IMR-90 (cell line): ENCODE data around the gene REV3L. TPM values are rescaled to one million over a fixed set of nuclear protein-coding genes. Genes with fewer than 3 reads are reported as not detected.
A peak's percentile ranks its signal among the peaks of the same experiment; 100 is the strongest.

ENCODE experiments used
- ATAC-seq: fragments of 200-7000 bp; cut with Tn5 transposase; 2 replicates; pipeline ENCODE4 v1.9.1; 2020; ENCODE audit warnings: low read depth, mild to moderate bottlenecking, moderate library complexity
- BruUV-seq: library from RNA; stranded (reverse); fragments of 400-500 nt; replicated peaks from 2 replicates; lab custom pipeline; 2021; lab: Mats Ljungman, UMichigan
- CTCF ChIA-PET: fragments of 300-600 bp; formaldehyde crosslinking; extraction: SDS; loops from one replicate; lab custom pipeline; 2021; ENCODE audit warnings: antibody characterized with exemption; lab: Yijun Ruan, JAX
- POLR2A ChIA-PET: fragments of 300-600 bp; sonication (Branson Sonifier 250); formaldehyde crosslinking; loops from one replicate; lab custom pipeline; 2022; ENCODE audit warnings: antibody characterized with exemption; ENCODE audit not compliant: unreplicated experiment; lab: Charles Lee
- DNase-seq: peaks from one replicate; pipeline ENCODE4 v3.0.0; 2013
- H2AFZ ChIP-seq: replicated peaks from 2 replicates; pipeline ENCODE3; 2013; ENCODE audit warnings: low read length, mild to moderate bottlenecking; ENCODE audit not compliant: poor library complexity
- H2AK5ac ChIP-seq: 2 replicates; pipeline ENCODE4 v1.6.1; 2013; ENCODE audit warnings: low read depth, low read length, inconsistent platforms
- H2AK9ac ChIP-seq: replicated peaks from 2 replicates; pipeline ENCODE3; 2013; ENCODE audit warnings: mild to moderate bottlenecking, low read depth, low read length, moderate library complexity; ENCODE audit not compliant: poor library complexity
- H2BK120ac ChIP-seq: 2 replicates; pipeline ENCODE4 v1.6.1; 2013; ENCODE audit warnings: low read depth, low read length, inconsistent platforms
- H2BK15ac ChIP-seq: 3 replicates; pipeline ENCODE4 v1.6.1; 2013; ENCODE audit warnings: low read depth, low read length, inconsistent platforms
- H2BK20ac ChIP-seq: 2 replicates; pipeline ENCODE4 v1.6.1; 2013; ENCODE audit warnings: low read depth, mild to moderate bottlenecking, inconsistent platforms, low read length, moderate library complexity
- H2BK5ac ChIP-seq: 2 replicates; pipeline ENCODE4 v1.6.1; 2013; ENCODE audit warnings: mild to moderate bottlenecking, low read depth, low read length, inconsistent platforms; ENCODE audit not compliant: poor library complexity, severe bottlenecking
- H3K14ac ChIP-seq: replicated peaks from 2 replicates; pipeline ENCODE4 v1.6.1; 2013; ENCODE audit warnings: low read depth, low read length, inconsistent platforms
- H3K18ac ChIP-seq: 2 replicates; pipeline ENCODE4 v1.6.1; 2013; ENCODE audit warnings: low read depth, low read length, control low read depth
- H3K23ac ChIP-seq: 2 replicates; pipeline ENCODE4 v1.6.1; 2013; ENCODE audit warnings: low read depth, low read length, inconsistent platforms
- H3K27ac ChIP-seq: 2 replicates; pipeline ENCODE4 v1.5.1; 2013; ENCODE audit warnings: mild to moderate bottlenecking, control low read depth, low read length; ENCODE audit not compliant: insufficient read depth
- H3K27me3 ChIP-seq: 2 replicates; pipeline ENCODE4 v1.6.1; 2013; ENCODE audit warnings: low read length; ENCODE audit not compliant: control insufficient read depth, insufficient read depth
- H3K36me3 ChIP-seq: 2 replicates; pipeline ENCODE4 v1.6.1; 2013; ENCODE audit warnings: low read length, mixed read lengths; ENCODE audit not compliant: control insufficient read depth, insufficient read depth
- H3K4ac ChIP-seq: 2 replicates; pipeline ENCODE4 v1.6.1; 2013; ENCODE audit warnings: low read depth, low read length, inconsistent platforms
- H3K4me1 ChIP-seq: 2 replicates; pipeline ENCODE4 v1.6.1; 2013; ENCODE audit warnings: low read length, mixed read lengths; ENCODE audit not compliant: control insufficient read depth, insufficient read depth
- H3K4me2 ChIP-seq: 2 replicates; pipeline ENCODE4 v1.6.1; 2013; ENCODE audit warnings: low read depth, mild to moderate bottlenecking, control low read depth, low read length, moderate library complexity
- H3K4me3 ChIP-seq: 2 replicates; pipeline ENCODE4 v1.5.1; 2013; ENCODE audit warnings: low read depth, mild to moderate bottlenecking, control low read depth, low read length, moderate library complexity; ENCODE audit not compliant: insufficient read depth
- H3K56ac ChIP-seq: 2 replicates; pipeline ENCODE4 v1.6.1; 2013; ENCODE audit warnings: low read length, inconsistent platforms; ENCODE audit not compliant: insufficient read depth; ENCODE audit errors: extremely low read depth
- H3K79me1 ChIP-seq, 2 experiments: 2 replicates each; pipeline ENCODE4 v1.6.1; 2013; ENCODE audit warnings: low read length in 2 of 2, inconsistent platforms in 1 of 2, low read depth in 1 of 2
- H3K9ac ChIP-seq: 2 replicates; pipeline ENCODE4 v1.6.1; 2013; ENCODE audit warnings: low read depth, low read length, control low read depth
- H3K9me1 ChIP-seq: 2 replicates; pipeline ENCODE4 v1.6.1; 2013; ENCODE audit warnings: low read length, inconsistent platforms; ENCODE audit not compliant: insufficient read depth
- H3K9me3 ChIP-seq: 2 replicates; pipeline ENCODE4 v1.6.1; 2013; ENCODE audit warnings: low read length; ENCODE audit not compliant: control insufficient read depth, insufficient read depth
- H4K20me1 ChIP-seq: 2 replicates; pipeline ENCODE4 v1.6.1; 2013; ENCODE audit warnings: low read length, inconsistent platforms; ENCODE audit not compliant: insufficient read depth
- H4K5ac ChIP-seq: 2 replicates; pipeline ENCODE4 v1.6.1; 2013; ENCODE audit warnings: mild to moderate bottlenecking, low read depth, low read length, control low read depth
- H4K8ac ChIP-seq, 2 experiments: 2 replicates each; pipeline ENCODE4 v1.6.1; 2013; ENCODE audit warnings: low read depth in 2 of 2, low read length in 2 of 2, control low read depth in 1 of 2, inconsistent platforms in 1 of 2
- H4K91ac ChIP-seq: 2 replicates; pipeline ENCODE4 v1.6.1; 2013; ENCODE audit warnings: low read depth, low read length, inconsistent platforms; ENCODE audit not compliant: insufficient read depth
- BHLHE40 ChIP-seq: fragments of 150-350 bp; IDR thresholded peaks from 2 replicates; pipeline ENCODE4 v1.6.1; 2016; ENCODE audit warnings: mild to moderate bottlenecking, low read depth, low read length
- CEBPB ChIP-seq: IDR thresholded peaks from 2 replicates; pipeline ENCODE4 v1.6.1; 2012; ENCODE audit warnings: low read depth, low read length, improper control_type of control experiment
- CTCF ChIP-seq: conservative IDR thresholded peaks from 2 replicates; pipeline ENCODE4 v1.5.1; 2012; ENCODE audit warnings: mild to moderate bottlenecking, low read depth, low read length, improper control_type of control experiment
- MAZ ChIP-seq: IDR thresholded peaks from 2 replicates; pipeline ENCODE4 v1.6.1; 2012; ENCODE audit warnings: low read depth, mild to moderate bottlenecking, low read length, improper control_type of control experiment, moderate library complexity, borderline replicate concordance
- POLR2A ChIP-seq: IDR thresholded peaks from 2 replicates; pipeline ENCODE4 v1.6.1; 2012; ENCODE audit warnings: mild to moderate bottlenecking, low read depth, low read length
- RAD21 ChIP-seq: IDR thresholded peaks from 2 replicates; pipeline ENCODE4 v1.6.1; 2012; ENCODE audit warnings: low read length, improper control_type of control experiment
- RFX5 ChIP-seq: IDR thresholded peaks from 2 replicates; pipeline ENCODE4 v1.8.0; 2012; ENCODE audit warnings: low read depth, mild to moderate bottlenecking, low read length, moderate library complexity
- SMC3 ChIP-seq: fragments of 150-350 bp; IDR thresholded peaks from 2 replicates; pipeline ENCODE4 v1.6.1; 2016; ENCODE audit warnings: low read depth, mild to moderate bottlenecking, antibody characterized with exemption, low read length, moderate library complexity
- WGBS, 2 experiments: methylation state at CpG; one replicate each; pipeline versions ENCODE4 v1.1.5 to v1.1.7; 2013; ENCODE audit warnings: missing lambda C conversion rate in 2 of 2; ENCODE audit not compliant: insufficient read length in 1 of 2; ENCODE audit errors: extremely low coverage in 2 of 2; 5-methylcytosine and 5-hydroxymethylcytosine counted together
- dilution Hi-C: fragments of 300-500 bp; cut with HindIII; formaldehyde crosslinking; loops from one replicate; pipeline ENCODE4 v1.14.3; 2018; ENCODE audit warnings: low sequenced_read_pairs; ENCODE audit not compliant: unreplicated experiment
- in situ Hi-C: fragments of 300-500 bp; cut with MboI; formaldehyde crosslinking; loops from 3 replicates; pipeline ENCODE4 v1.14.3; 2019; ENCODE audit warnings: low sequenced_read_pairs, inconsistent platforms, mixed read lengths
- intact Hi-C: fragments of 100-400 bp; cut with micrococcal nuclease; formaldehyde crosslinking; loops from 2 replicates; pipeline ENCODE4 v1.10.0; 2022
- polyA plus RNA-seq, 3 experiments: library from polyadenylated mRNA; depleted of rRNA; stranded (reverse); fragments of >200 nt; gene quantifications; 2 replicates each; pipeline ENCODE4 v1.2.3, GENCODE V29; 2012; ENCODE audit warnings: low replicate concordance in 1 of 3
- total RNA-seq: library from RNA; depleted of rRNA; stranded (reverse); fragments of >200 nt; gene quantifications from 2 replicates; pipeline ENCODE4 v1.2.3, GENCODE V29; 2012
- TF ChIP-seq, protein P1 (sequence below): fragments of 150-350 bp; IDR thresholded peaks from 2 replicates; pipeline ENCODE4 v1.6.1; 2017; ENCODE audit warnings: mild to moderate bottlenecking, antibody characterized with exemption, low read length, low read depth

The REV3L gene
- total and polyA plus RNA-seq, 2 of the 4 experiments (the other 2 are of a cell fraction), result 7.4 to 15.4 TPM

- TF ChIP-seq RAD21 (no peak; the same call in 1 of the 2 replicates), CEBPB (no peak), POLR2A (peak; percentile 97), SMC3 (0 out of 2 replicates have a peak, but pooled peaks have one; percentile 3), BHLHE40 (peak; percentile 69), MAZ (peak; percentile 85; the same call in 1 of the 2 replicates), RFX5 (no peak), CTCF (0 out of 2 replicates have a peak, but pooled peaks have one; percentile 3)
- TF ChIP-seq, protein P1, sequence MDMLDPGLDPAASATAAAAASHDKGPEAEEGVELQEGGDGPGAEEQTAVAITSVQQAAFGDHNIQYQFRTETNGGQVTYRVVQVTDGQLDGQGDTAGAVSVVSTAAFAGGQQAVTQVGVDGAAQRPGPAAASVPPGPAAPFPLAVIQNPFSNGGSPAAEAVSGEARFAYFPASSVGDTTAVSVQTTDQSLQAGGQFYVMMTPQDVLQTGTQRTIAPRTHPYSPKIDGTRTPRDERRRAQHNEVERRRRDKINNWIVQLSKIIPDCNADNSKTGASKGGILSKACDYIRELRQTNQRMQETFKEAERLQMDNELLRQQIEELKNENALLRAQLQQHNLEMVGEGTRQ, result peak; percentile 50; the same call in 1 of the 2 replicates
- peaks cover 12% of the 10 kb centered on the region; the same call in 1 of the 2 replicates for H3K9me1 ChIP-seq
- peak overlapping the region; percentile 64 for H3K9ac ChIP-seq
- no peaks in the 10 kb centered on the region for H3K36me3 ChIP-seq
- WGBS, 2 experiments, result 1% methylated on average over 30 of the region's 66 CpGs; no CpG with 5 or more reads in 1 of the 2 experiments
- peak overlapping the region; percentile 90 to 99 for H4K8ac ChIP-seq
- peak overlapping the region; percentile 95 for H3K23ac ChIP-seq
- H2BK120ac ChIP-seq, result peak overlapping the region; percentile 94
- CTCF ChIA-PET, result interaction anchor here (1.1 kb wide), 1 partner anchor 34 kb away, joined by 3 read pairs; no protein-coding TSS in a partner anchor
- BruUV-seq, result TSS peak; percentile 78
- H3K4ac ChIP-seq, result peak overlapping the region; percentile 96
- peak overlapping the region; percentile 96 for H3K27ac ChIP-seq
- POLR2A ChIA-PET, result interaction anchor here (0.6 to 1.2 kb wide), 4 partner anchors 23 to 142 kb away, joined by 3 read pairs; partner anchors contain the start of gene TRAF3IP2
- H2AK5ac ChIP-seq, result peak overlapping the region; percentile 53
- peak; percentile 97 for DNase-seq
- peak overlapping the region; percentile 98 for H4K91ac ChIP-seq
- H3K4me1 ChIP-seq, result peaks cover 5% of the 10 kb centered on the region
- peaks cover 15 to 45% of the 10 kb centered on the region in 2 experiments for H3K79me1 ChIP-seq
- dilution Hi-C loops, result no loop called here
- ATAC-seq, result peak; percentile 74
- peak overlapping the region; percentile 96 for H2AK9ac ChIP-seq
- H2BK20ac ChIP-seq, result peak overlapping the region; percentile 73
- H2BK5ac ChIP-seq, result peak overlapping the region; percentile 88
- peak overlapping the region; percentile 99 for H3K14ac ChIP-seq
- H3K56ac ChIP-seq, result peak overlapping the region; percentile 99
- peaks cover 11% of the 10 kb centered on the region for H4K20me1 ChIP-seq
- no peaks in the 10 kb centered on the region for H3K9me3 ChIP-seq
- peak overlapping the region; percentile 88 for H3K4me3 ChIP-seq
- in situ Hi-C loops, result no loop called here
- H4K5ac ChIP-seq, result peak overlapping the region; percentile 76
- peak overlapping the region; percentile 86 for H3K18ac ChIP-seq
- peak overlapping the region; percentile 84 for H2AFZ ChIP-seq
- intact Hi-C loops, result loop anchor here (1.0 to 5.0 kb wide), 7 partner anchors 71 to 558 kb away; partner anchors contain the start of gene TRAF3IP2
- H2BK15ac ChIP-seq, result peak overlapping the region; percentile 86
- peak overlapping the region; percentile 76 for H3K4me2 ChIP-seq
- H3K27me3 ChIP-seq, result no peaks in the 10 kb centered on the region
These were observed 966 bp upstream of the REV3L start for GRCh38 chr6:111483736-111484632.
